MM.1S (cell line): Measurements from ENCODE around the gene MAGI1.

ENCODE experiments used
- DNase-seq: peaks from one replicate; pipeline ENCODE4 v3.0.0-alpha.2; 2015
- H2AFZ ChIP-seq: fragments of 300-600 bp; sonication (generic); 2 replicates; pipeline ENCODE4 v1.6.0; 2016; ENCODE audit warnings: antibody characterized with exemption, low read length
- H3F3A ChIP-seq: fragments of 300-600 bp; sonication (generic); 2 replicates; pipeline ENCODE4 v1.6.1; 2016; ENCODE audit warnings: mild to moderate bottlenecking, antibody characterized with exemption, low read length, moderate library complexity, mixed read lengths; ENCODE audit not compliant: insufficient read depth
- H3K27ac ChIP-seq: fragments of 300-600 bp; sonication (generic); 2 replicates; pipeline ENCODE4 v1.5.1; 2016; ENCODE audit warnings: mild to moderate bottlenecking, low read length
- H3K27me3 ChIP-seq: fragments of 300-600 bp; sonication (generic); replicated peaks from 2 replicates; pipeline ENCODE4 v1.6.0; 2016; ENCODE audit warnings: low read length; ENCODE audit not compliant: insufficient read depth
- H3K36me3 ChIP-seq: fragments of 300-600 bp; sonication (generic); replicated peaks from 2 replicates; pipeline ENCODE4 v1.6.1; 2016; ENCODE audit warnings: mild to moderate bottlenecking, low read length, mixed read lengths; ENCODE audit not compliant: insufficient read depth
- H3K4me1 ChIP-seq: fragments of 300-600 bp; sonication (generic); 2 replicates; pipeline ENCODE4 v1.6.1; 2016; ENCODE audit warnings: low read length, mixed read lengths
- H3K4me2 ChIP-seq: fragments of 300-600 bp; sonication (generic); 2 replicates; pipeline ENCODE4 v1.6.0; 2016; ENCODE audit warnings: low read depth, low read length
- H3K4me3 ChIP-seq: fragments of 300-600 bp; sonication (generic); 2 replicates; pipeline ENCODE4 v1.5.1; 2016; ENCODE audit warnings: low read length, mixed read lengths
- H3K79me2 ChIP-seq: fragments of 300-600 bp; sonication (generic); 2 replicates; pipeline ENCODE4 v1.6.1; 2016; ENCODE audit warnings: mixed run types, low read length, mixed read lengths
- H3K9ac ChIP-seq: fragments of 300-600 bp; sonication (generic); 2 replicates; pipeline ENCODE4 v1.6.1; 2016; ENCODE audit warnings: low read length, mixed read lengths
- H3K9me2 ChIP-seq: fragments of 300-600 bp; sonication (generic); replicated peaks from 2 replicates; pipeline ENCODE4 v1.6.1; 2016; ENCODE audit warnings: mild to moderate bottlenecking, low read length, mixed read lengths; ENCODE audit not compliant: insufficient read depth
- H3K9me3 ChIP-seq: fragments of 300-600 bp; sonication (generic); replicated peaks from 2 replicates; pipeline ENCODE4 v1.6.1; 2016; ENCODE audit warnings: mild to moderate bottlenecking, low read length, mixed read lengths; ENCODE audit not compliant: insufficient read depth
- H4K20me1 ChIP-seq: fragments of 300-600 bp; sonication (generic); 2 replicates; pipeline ENCODE4 v1.6.1; 2016; ENCODE audit warnings: mild to moderate bottlenecking, low read length, moderate library complexity, mixed read lengths; ENCODE audit not compliant: insufficient read depth
- CTCF ChIP-seq: fragments of 300-600 bp; sonication (generic); IDR thresholded peaks from 2 replicates; pipeline ENCODE4 v1.5.1; 2016; ENCODE audit warnings: antibody characterized with exemption, low read length, mixed read lengths
- EZH2 ChIP-seq: fragments of 300-600 bp; sonication (generic); optimal IDR thresholded peaks from 2 replicates; pipeline ENCODE3; 2017; ENCODE audit warnings: low read depth, mild to moderate bottlenecking, antibody characterized with exemption, low read length, mixed read lengths
- EZH2phosphoT487 ChIP-seq: fragments of 300-600 bp; sonication (generic); IDR thresholded peaks from 2 replicates; pipeline ENCODE4 v1.6.1; 2018; ENCODE audit warnings: antibody characterized with exemption, low read length

MAGI1 gene

DNA sequence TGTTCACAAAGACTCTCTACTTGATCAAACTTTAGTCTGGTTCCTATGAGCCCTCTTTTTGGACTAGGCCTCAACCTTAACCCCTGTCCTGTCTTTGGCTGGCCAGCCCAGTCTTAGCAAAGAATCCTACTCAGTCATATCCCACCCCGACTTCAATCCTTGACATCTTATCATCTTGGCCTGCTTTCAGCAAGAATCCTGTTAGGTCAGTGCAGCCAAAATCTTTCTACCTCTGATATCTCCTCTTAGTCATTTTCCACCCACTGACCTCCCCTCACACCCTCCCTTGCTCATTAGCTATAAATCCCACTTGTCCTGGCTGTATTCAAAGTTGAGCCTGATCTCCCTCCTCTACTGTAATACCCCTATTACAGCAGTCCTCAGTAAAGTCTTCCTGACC is 286.1 kb downstream of the MAGI1 start:
- Histone ChIP-seq H4K20me1 (no peaks in the 10 kb centered on the region), H3K79me2 (no peaks in the 10 kb centered on the region), H2AFZ (no peak overlapping the region), H3K9me2 (no peaks in the 10 kb centered on the region), H3K9me3 (no peaks in the 10 kb centered on the region), H3K9ac (no peak overlapping the region), H3K27ac (no peak overlapping the region), H3K27me3 (no peaks in the 10 kb centered on the region), H3K4me1 (no peaks in the 10 kb centered on the region), H3K4me2 (no peak overlapping the region), H3F3A (no peaks in the 10 kb centered on the region), H3K36me3 (no peaks in the 10 kb centered on the region), H3K4me3 (no peak overlapping the region)
- DNase-seq: no peak
- TF ChIP-seq EZH2 (no peak), CTCF (no peak), EZH2phosphoT487 (no peak)

DNA sequence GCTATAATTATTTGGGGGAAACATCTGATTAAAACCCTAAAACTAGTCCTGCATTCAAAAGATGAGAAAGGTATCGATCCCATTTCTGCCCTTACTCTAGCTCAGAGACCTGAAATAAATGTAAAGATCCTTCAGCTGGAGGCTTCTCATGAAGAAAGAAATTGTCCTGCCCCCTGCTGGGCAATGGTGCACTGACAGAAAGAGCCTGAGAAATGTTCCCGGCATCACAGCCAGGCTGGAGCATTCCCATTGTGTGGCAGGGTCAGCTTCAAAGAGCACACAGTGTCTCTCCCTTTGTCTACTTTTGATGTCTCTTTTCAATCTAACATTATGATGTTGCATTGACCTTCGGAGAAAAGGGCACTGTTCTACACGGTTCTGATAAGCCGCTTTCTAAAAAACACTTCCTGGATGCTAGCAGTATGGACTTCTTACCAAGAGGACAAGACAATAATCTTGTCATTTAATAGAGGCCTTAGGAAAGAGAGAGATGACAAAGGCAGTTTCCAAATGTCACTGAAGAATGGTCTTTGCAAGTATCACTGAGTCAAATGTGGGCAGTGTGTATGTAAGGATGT is 287.5 kb downstream of the MAGI1 start:
- Histone ChIP-seq H3K27me3 (no peaks in the 10 kb centered on the region), H2AFZ (no peak overlapping the region), H3K4me3 (no peak overlapping the region), H3K36me3 (no peaks in the 10 kb centered on the region), H3K9ac (no peak overlapping the region), H3K4me2 (no peak overlapping the region), H3K9me2 (no peaks in the 10 kb centered on the region), H3K4me1 (no peaks in the 10 kb centered on the region), H3K79me2 (no peaks in the 10 kb centered on the region), H3K27ac (no peak overlapping the region), H3K9me3 (no peaks in the 10 kb centered on the region), H4K20me1 (no peaks in the 10 kb centered on the region), H3F3A (no peaks in the 10 kb centered on the region)
- DNase-seq: no peak
- TF ChIP-seq EZH2 (no peak), CTCF (peak; percentile 51), EZH2phosphoT487 (no peak)

- no peak overlapping the region for H3K4me3 ChIP-seq
- H3K4me1 ChIP-seq: no peaks in the 10 kb centered on the region
- H4K20me1 ChIP-seq: no peaks in the 10 kb centered on the region; the same call in 1 of the 2 replicates
- H3F3A ChIP-seq: no peaks in the 10 kb centered on the region
- DNase-seq: no peak
- H3K9ac ChIP-seq: no peak overlapping the region
- H2AFZ ChIP-seq: no peak overlapping the region
- H3K9me2 ChIP-seq: no peaks in the 10 kb centered on the region
- H3K36me3 ChIP-seq: no peaks in the 10 kb centered on the region
- no peaks in the 10 kb centered on the region for H3K79me2 ChIP-seq
- no peak overlapping the region for H3K4me2 ChIP-seq
- no peaks in the 10 kb centered on the region for H3K27me3 ChIP-seq
- H3K27ac ChIP-seq: no peak overlapping the region
- H3K9me3 ChIP-seq: no peaks in the 10 kb centered on the region
- TF ChIP-seq CTCF (no peak), EZH2phosphoT487 (no peak)
These were observed 289.7 kb downstream of the MAGI1 start for GRCh38 chr3:65749066-65749465.
